K562 (cell line): Measurements from ENCODE around the gene F11R. TPM values are rescaled to one million over a fixed set of nuclear protein-coding genes. Genes with fewer than 3 reads are reported as not detected.

Experiments
- ATAC-seq: fragments of 200-7000 bp; cut with Tn5 transposase; 3 replicates; pipeline ENCODE4 v1.9.1; 2020; ENCODE audit warnings: moderate library complexity
- BruUV-seq: library from RNA; stranded (reverse); fragments of 400-500 nt; replicated peaks from 2 replicates; lab custom pipeline; 2021; lab: Mats Ljungman, UMichigan
- CTCF ChIA-PET: fragments of 300-600 bp; formaldehyde crosslinking; extraction: SDS; loops from one replicate; lab custom pipeline; 2021; ENCODE audit warnings: low intra/inter-chr PET ratio; lab: Yijun Ruan, JAX
- POLR2A ChIA-PET: fragments of 300-600, 350-650 bp; sonication (Branson Sonifier 250); formaldehyde crosslinking; extraction: SDS; loops from one replicate; lab custom pipeline; 2021; ENCODE audit warnings: antibody characterized with exemption, inconsistent platforms; lab: Yijun Ruan, JAX
- DNase-seq, 4 experiments: peaks; one replicate each; pipeline versions ENCODE4 v3.0.0 to v3.0.0-alpha.2; 2011 to 2018; ENCODE audit warnings: low spot score in 3 of 4, mixed read lengths in 3 of 4; ENCODE audit errors: extremely low read depth in 1 of 4
- FAIRE-seq: peaks from 2 replicates; lab custom pipeline; 2011; peaks lifted over from hg19 to GRCh38; lab: Jason Lieb, UNC
- H2AFZ ChIP-seq: 2 replicates; pipeline ENCODE4 v1.6.0; 2011; ENCODE audit warnings: low read depth, low read length, control low read depth, inconsistent platforms
- H3K27ac ChIP-seq: fragments of 200-600 bp; 3 replicates; pipeline ENCODE4 v1.8.0; 2011; ENCODE audit warnings: low read depth, mild to moderate bottlenecking, control low read depth, inconsistent platforms, low read length, moderate library complexity, mixed read lengths; ENCODE audit errors: extremely low read depth
- H3K27me3 ChIP-seq, 2 experiments: fragments of 300-600 bp in 1 of 2; 2 replicates in 1 of 2; 3 replicates in 1 of 2; pipeline versions ENCODE4 v1.6.0 to v1.8.0; 2011; ENCODE audit warnings: inconsistent platforms in 2 of 2, low read length in 2 of 2, mild to moderate bottlenecking in 1 of 2, mixed read lengths in 1 of 2, moderate library complexity in 1 of 2; ENCODE audit not compliant: control insufficient read depth in 2 of 2, insufficient read depth in 2 of 2
- H3K36me3 ChIP-seq: fragments of 300-600 bp; 3 replicates; pipeline ENCODE4 v1.8.0; 2011; ENCODE audit warnings: mild to moderate bottlenecking, low read length, inconsistent platforms; ENCODE audit not compliant: control insufficient read depth, insufficient read depth
- H3K4me1 ChIP-seq, 2 experiments: fragments of 200-600 bp in 1 of 2; replicated peaks in 1 of 2; 2 replicates in 1 of 2; 3 replicates in 1 of 2; pipeline versions ENCODE4 v1.5.1 to v1.8.0; 2011; ENCODE audit warnings: inconsistent platforms in 2 of 2, low read length in 2 of 2, mild to moderate bottlenecking in 1 of 2, mixed read lengths in 1 of 2, moderate library complexity in 1 of 2; ENCODE audit not compliant: control insufficient read depth in 2 of 2, insufficient read depth in 2 of 2
- H3K4me2 ChIP-seq: 2 replicates; pipeline ENCODE4 v1.6.1; 2011; ENCODE audit warnings: low read length, control low read depth, inconsistent platforms, mixed read lengths; ENCODE audit not compliant: insufficient read depth
- H3K4me3 ChIP-seq: fragments of 200-600 bp; sonication (generic), shearing (Covaris generic); 2 replicates; pipeline ENCODE4 v1.5.1; 2016; ENCODE audit warnings: control low read depth, inconsistent platforms
- H3K79me2 ChIP-seq: fragments of 200-600 bp; 3 replicates; pipeline ENCODE4 v1.8.0; 2011; ENCODE audit warnings: low read length, inconsistent platforms; ENCODE audit not compliant: control insufficient read depth, insufficient read depth
- H3K9ac ChIP-seq, 2 experiments: 2 replicates each; pipeline versions ENCODE4 v1.6.0 to v1.6.1; 2011; ENCODE audit warnings: low read depth in 2 of 2, low read length in 2 of 2, control low read depth in 1 of 2, inconsistent platforms in 1 of 2, mild to moderate bottlenecking in 1 of 2, mixed read lengths in 1 of 2; ENCODE audit not compliant: insufficient read depth in 1 of 2
- H3K9me1 ChIP-seq: one replicate; pipeline ENCODE4 v1.6.0; 2011; ENCODE audit warnings: inconsistent platforms, mild to moderate bottlenecking, low read length, moderate library complexity; ENCODE audit not compliant: control insufficient read depth, insufficient read depth
- H3K9me3 ChIP-seq: replicated peaks from 2 replicates; pipeline ENCODE4 v1.5.1; 2011; ENCODE audit warnings: low read depth, low read length, inconsistent platforms; ENCODE audit not compliant: control insufficient read depth, insufficient read depth
- H4K20me1 ChIP-seq: replicated peaks from 2 replicates; pipeline ENCODE4 v1.6.1; 2011; ENCODE audit warnings: low read length, inconsistent platforms, mixed read lengths; ENCODE audit not compliant: control insufficient read depth, insufficient read depth
- ARID2 ChIP-seq: fragments of 450-650 bp; IDR thresholded peaks from 2 replicates; pipeline ENCODE4 v1.6.1; 2017; ENCODE audit warnings: antibody characterized with exemption, mild to moderate bottlenecking
- ELF2 ChIP-seq: fragments of 250-450 bp; sonication (Bioruptor Pico); IDR thresholded peaks from 2 replicates; pipeline ENCODE4 v1.5.0; 2021; ENCODE audit warnings: mild to moderate bottlenecking
- FOXP1 ChIP-seq: sonication (generic); formaldehyde crosslinking; IDR thresholded peaks from 2 replicates; pipeline ENCODE4 v1.8.0; 2022; ENCODE audit warnings: mild to moderate bottlenecking, missing genetic modification reagents
- GATA2 ChIP-seq: sonication (generic); formaldehyde crosslinking; IDR thresholded peaks from 2 replicates; pipeline ENCODE4 v1.4.0; 2020; ENCODE audit warnings: mild to moderate bottlenecking, missing genetic modification reagents
- HEY1 ChIP-seq: fragments of 250-450 bp; sonication (Bioruptor Pico); IDR thresholded peaks from 2 replicates; pipeline ENCODE4 v1.5.0; 2020; ENCODE audit warnings: mild to moderate bottlenecking, moderate library complexity, borderline replicate concordance
- ILK ChIP-seq: fragments of 450-650 bp; IDR thresholded peaks from 2 replicates; pipeline ENCODE4 v1.6.1; 2016; ENCODE audit warnings: missing genetic modification characterization, low read depth, mild to moderate bottlenecking, missing compliant biosample characterization, moderate library complexity, borderline replicate concordance
- LEF1 ChIP-seq: fragments of 450-650 bp; IDR thresholded peaks from 2 replicates; pipeline ENCODE4 v1.6.1; 2016; ENCODE audit warnings: mild to moderate bottlenecking
- NR2C2 ChIP-seq, 2 experiments: fragments of 200-800 bp in 1 of 2; sonication (Bioruptor generic) in 1 of 2; sonication (generic) in 1 of 2; formaldehyde crosslinking in 1 of 2; IDR thresholded peaks; 2 replicates each; pipeline versions ENCODE4 v1.6.1 to v1.8.0; 2016 to 2022; ENCODE audit warnings: mild to moderate bottlenecking in 1 of 2, missing compliant biosample characterization in 1 of 2, missing genetic modification characterization in 1 of 2, missing genetic modification reagents in 1 of 2
- SNIP1 ChIP-seq: fragments of 450-650 bp; IDR thresholded peaks from 2 replicates; pipeline ENCODE4 v1.7.1; 2017; ENCODE audit warnings: low read depth, mild to moderate bottlenecking
- STAT5B ChIP-seq: fragments of 250-450 bp; sonication (Bioruptor Pico); IDR thresholded peaks from 2 replicates; pipeline ENCODE4 v1.8.0; 2021; ENCODE audit warnings: mild to moderate bottlenecking, inconsistent platforms
- TCF3 ChIP-seq: sonication (generic); formaldehyde crosslinking; IDR thresholded peaks from 2 replicates; pipeline ENCODE4 v1.4.0; 2020; ENCODE audit warnings: mild to moderate bottlenecking, missing genetic modification reagents
- WGBS: fragments of 100-300 bp; shearing (Covaris generic); methylation state at CpG from one replicate; pipeline ENCODE4 v1.1.6; 2016; ENCODE audit warnings: low coverage, mixed read lengths; ENCODE audit not compliant: insufficient coverage; ENCODE audit errors: missing lambda C conversion rate; 5-methylcytosine and 5-hydroxymethylcytosine counted together
- in situ Hi-C: fragments of 300-500 bp; cut with MboI; formaldehyde crosslinking; loops from 4 replicates; pipeline ENCODE4 v1.15.0; 2018; ENCODE audit warnings: inconsistent platforms, mixed read lengths
- intact Hi-C: fragments of 100-400 bp; cut with micrococcal nuclease; formaldehyde crosslinking; loops from 2 replicates; pipeline ENCODE4 v1.14.2; 2022
- polyA plus RNA-seq, 8 experiments: library from polyadenylated mRNA; depleted of rRNA in 4 of 8; stranded (reverse) in 5 of 8; unstranded in 3 of 8; fragments of >200 nt; fragmentation: Nextera tagmentation in 2 of 8; fragmentation: Illumina TruSeq in 1 of 8; extraction: Ambion mirVana in 2 of 8; extraction: Trizol in 1 of 8; gene quantifications; 2 replicates each; pipeline versions ENCODE4 v1.2.1 to v1.2.3, GENCODE V29; 2011 to 2014; ENCODE audit warnings: inconsistent platforms in 1 of 8, missing spikeins in 1 of 8
- total RNA-seq, 7 experiments: library from RNA; depleted of rRNA in 6 of 7; stranded (reverse); fragments of >200 nt in 6 of 7; fragmentation: Illumina TruSeq in 2 of 7; extraction: Trizol in 2 of 7; gene quantifications; 2 replicates each; pipeline versions ENCODE4 v1.2.1 to v1.2.3, GENCODE V29; 2011 to 2021; ENCODE audit warnings: low replicate concordance in 1 of 7
- TF ChIP-seq, protein P1 (sequence below): fragments of 450-650 bp; IDR thresholded peaks from 2 replicates; pipeline ENCODE4 v1.6.1; 2017; ENCODE audit warnings: antibody characterized with exemption
- TF ChIP-seq, protein P2 (sequence below): fragments of 250-450 bp; sonication (Bioruptor Pico); IDR thresholded peaks from 2 replicates; pipeline ENCODE4 v1.8.0; 2021; ENCODE audit warnings: mild to moderate bottlenecking, moderate library complexity
- TF ChIP-seq, protein P3 (sequence below), 2 experiments: fragments of 450-650 bp in 1 of 2; sonication (generic) in 1 of 2; formaldehyde crosslinking in 1 of 2; IDR thresholded peaks in 1 of 2; conservative IDR thresholded peaks in 1 of 2; 2 replicates each; pipeline versions ENCODE4 v1.6.1 to v1.8.1; 2016 to 2023; ENCODE audit warnings: mild to moderate bottlenecking in 2 of 2, moderate library complexity in 2 of 2, inconsistent platforms in 1 of 2, missing genetic modification reagents in 1 of 2

F11R gene
- total and polyA plus RNA-seq, 9 of the 15 experiments (the other 6 are each of a cell fraction or from before 2014, with no cell fraction given) = 27.4 to 187 (median 52.5) TPM

DNA sequence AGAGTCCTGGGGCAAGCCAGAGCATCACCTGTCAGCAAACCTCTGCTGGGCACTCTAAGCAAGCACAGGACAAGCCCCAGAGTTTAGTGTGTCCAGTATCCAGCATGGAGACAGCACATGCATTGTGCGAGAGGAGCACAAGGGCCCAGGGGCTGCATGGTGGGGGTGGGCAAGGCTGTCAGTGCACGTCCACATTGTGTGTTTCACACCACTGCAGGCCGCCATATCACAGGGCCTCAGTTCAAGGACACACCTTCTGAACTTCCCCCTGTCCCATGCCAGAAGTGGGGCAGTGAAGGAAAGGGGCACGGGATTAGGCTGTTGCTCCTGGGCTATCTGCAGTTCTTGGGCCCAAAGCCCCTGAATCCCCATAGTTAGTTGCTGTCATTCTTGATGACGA lies 18.6 kb upstream of the F11R start (continued):
- TF ChIP-seq, protein P1, sequence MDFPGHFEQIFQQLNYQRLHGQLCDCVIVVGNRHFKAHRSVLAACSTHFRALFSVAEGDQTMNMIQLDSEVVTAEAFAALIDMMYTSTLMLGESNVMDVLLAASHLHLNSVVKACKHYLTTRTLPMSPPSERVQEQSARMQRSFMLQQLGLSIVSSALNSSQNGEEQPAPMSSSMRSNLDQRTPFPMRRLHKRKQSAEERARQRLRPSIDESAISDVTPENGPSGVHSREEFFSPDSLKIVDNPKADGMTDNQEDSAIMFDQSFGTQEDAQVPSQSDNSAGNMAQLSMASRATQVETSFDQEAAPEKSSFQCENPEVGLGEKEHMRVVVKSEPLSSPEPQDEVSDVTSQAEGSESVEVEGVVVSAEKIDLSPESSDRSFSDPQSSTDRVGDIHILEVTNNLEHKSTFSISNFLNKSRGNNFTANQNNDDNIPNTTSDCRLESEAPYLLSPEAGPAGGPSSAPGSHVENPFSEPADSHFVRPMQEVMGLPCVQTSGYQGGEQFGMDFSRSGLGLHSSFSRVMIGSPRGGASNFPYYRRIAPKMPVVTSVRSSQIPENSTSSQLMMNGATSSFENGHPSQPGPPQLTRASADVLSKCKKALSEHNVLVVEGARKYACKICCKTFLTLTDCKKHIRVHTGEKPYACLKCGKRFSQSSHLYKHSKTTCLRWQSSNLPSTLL = no peak
- no peak for TF ChIP-seq ILK (tag)

DNA sequence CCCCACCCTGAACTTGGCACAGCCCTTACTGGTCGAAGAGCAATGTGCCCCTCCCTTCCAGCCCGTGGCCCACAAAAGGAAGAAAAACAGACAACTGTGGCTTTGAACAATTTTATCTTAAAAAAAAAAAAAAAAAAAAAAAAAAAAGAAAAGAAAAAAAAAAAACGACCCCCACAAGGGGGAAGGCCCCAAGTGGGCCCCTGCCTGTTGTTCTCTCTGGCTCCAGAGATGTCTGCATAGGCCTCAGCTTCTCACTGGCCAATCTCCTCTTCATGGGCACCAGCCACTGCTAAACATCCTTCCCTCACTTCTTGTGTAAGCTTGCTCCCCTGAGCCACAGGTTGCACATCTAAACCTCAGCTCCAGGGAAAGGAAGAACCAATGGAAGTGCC lies 18.2 kb upstream of the F11R start:
- Histone ChIP-seq H3K4me1 (peaks cover 1 to 4% of the 10 kb centered on the region in 2 experiments; a peak in 3 of 5 replicates), H3K36me3 (peaks cover 48% of the 10 kb centered on the region), H3K4me2 (no peak overlapping the region), H3K79me2 (peaks cover 4% of the 10 kb centered on the region), H3K27me3 (no peaks in the 10 kb centered on the region), H4K20me1 (no peaks in the 10 kb centered on the region), H3K9ac (no peak overlapping the region), H3K4me3 (no peak overlapping the region), H3K9me3 (no peaks in the 10 kb centered on the region), H2AFZ (no peak overlapping the region), H3K9me1 (no peaks in the 10 kb centered on the region), H3K27ac (no peak overlapping the region)
- FAIRE-seq (no peak), DNase-seq (no peak), ATAC-seq (no peak)
- intact Hi-C loops = no loop called here
- no TSS peak for BruUV-seq
- no CpG with 5 or more reads among the region's 3 CpGs for WGBS
- in situ Hi-C loops = no loop called here
- CTCF ChIA-PET = no interaction called here
- POLR2A ChIA-PET = no interaction called here
- TF ChIP-seq, protein P2, sequence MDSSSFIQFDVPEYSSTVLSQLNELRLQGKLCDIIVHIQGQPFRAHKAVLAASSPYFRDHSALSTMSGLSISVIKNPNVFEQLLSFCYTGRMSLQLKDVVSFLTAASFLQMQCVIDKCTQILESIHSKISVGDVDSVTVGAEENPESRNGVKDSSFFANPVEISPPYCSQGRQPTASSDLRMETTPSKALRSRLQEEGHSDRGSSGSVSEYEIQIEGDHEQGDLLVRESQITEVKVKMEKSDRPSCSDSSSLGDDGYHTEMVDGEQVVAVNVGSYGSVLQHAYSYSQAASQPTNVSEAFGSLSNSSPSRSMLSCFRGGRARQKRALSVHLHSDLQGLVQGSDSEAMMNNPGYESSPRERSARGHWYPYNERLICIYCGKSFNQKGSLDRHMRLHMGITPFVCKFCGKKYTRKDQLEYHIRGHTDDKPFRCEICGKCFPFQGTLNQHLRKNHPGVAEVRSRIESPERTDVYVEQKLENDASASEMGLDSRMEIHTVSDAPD = no peak
- TF ChIP-seq ARID2 (no peak), STAT5B (CRISPR knock-in tag) (no peak), TCF3 (CRISPR knock-in tag) (no peak), SNIP1 (no peak), LEF1 (no peak), HEY1 (no peak), GATA2 (CRISPR knock-in tag) (no peak), ELF2 (CRISPR knock-in tag) (no peak), FOXP1 (CRISPR knock-in tag) (no peak), NR2C2 (CRISPR knock-in tag; IDR thresholded peaks at IDR 0.05) (no peak), NR2C2 (tag; IDR thresholded peaks at IDR 0.05) (no peak)
- TF ChIP-seq, protein P3, sequence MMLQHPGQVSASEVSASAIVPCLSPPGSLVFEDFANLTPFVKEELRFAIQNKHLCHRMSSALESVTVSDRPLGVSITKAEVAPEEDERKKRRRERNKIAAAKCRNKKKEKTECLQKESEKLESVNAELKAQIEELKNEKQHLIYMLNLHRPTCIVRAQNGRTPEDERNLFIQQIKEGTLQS (IDR thresholded peaks at IDR 0.05) = no peak
- TF ChIP-seq, protein P3 (CRISPR knock-in tag; conservative IDR thresholded peaks at IDR 0.05) = no peak
